Measurements from ENCODE around the gene SIPA1L2.
"Not testable (repeated sequence)": the region's sequence is repeated elsewhere in the genome, so short reads cannot be mapped to it uniquely, and the experiment has no call there.

The SIPA1L2 gene

DNA sequence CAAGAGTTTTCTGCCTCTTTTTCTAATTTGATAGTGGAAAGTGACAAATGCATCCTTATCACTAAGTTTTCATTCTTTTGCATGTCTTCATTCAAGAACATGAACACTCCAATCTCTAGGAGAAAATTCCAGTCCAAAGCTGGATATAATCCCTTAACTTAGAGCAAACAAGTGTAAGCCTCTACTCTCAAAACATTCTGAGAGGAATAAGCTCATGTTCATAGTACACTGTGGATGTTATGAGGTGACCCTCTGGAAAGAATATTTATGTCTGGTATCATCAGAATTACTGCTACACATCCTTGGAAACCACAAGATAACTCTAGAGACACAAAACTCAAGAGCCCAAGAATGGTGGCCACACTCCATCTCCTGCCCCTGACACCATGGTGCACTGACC is 15.1 kb downstream of the SIPA1L2 start:
- DNase-seq: no peak

GRCh38 chr1:232613752-232614381 is 16.1 kb downstream of the SIPA1L2 start:
- no peak for DNase-seq

GRCh38 chr1:232612836-232613235 is 17.1 kb downstream of the SIPA1L2 start:
- DNase-seq: not testable (repeated sequence)

- no peak for DNase-seq
Measured at GRCh38 chr1:232611834-232612233, 18.1 kb downstream of the SIPA1L2 start.

- peak; percentile 68 for DNase-seq
Measured at GRCh38 chr1:232610902-232611745, 18.8 kb downstream of the SIPA1L2 start.

- DNase-seq: no peak
Measured at GRCh38 chr1:232610192-232610901, 19.6 kb downstream of the SIPA1L2 start.

DNA sequence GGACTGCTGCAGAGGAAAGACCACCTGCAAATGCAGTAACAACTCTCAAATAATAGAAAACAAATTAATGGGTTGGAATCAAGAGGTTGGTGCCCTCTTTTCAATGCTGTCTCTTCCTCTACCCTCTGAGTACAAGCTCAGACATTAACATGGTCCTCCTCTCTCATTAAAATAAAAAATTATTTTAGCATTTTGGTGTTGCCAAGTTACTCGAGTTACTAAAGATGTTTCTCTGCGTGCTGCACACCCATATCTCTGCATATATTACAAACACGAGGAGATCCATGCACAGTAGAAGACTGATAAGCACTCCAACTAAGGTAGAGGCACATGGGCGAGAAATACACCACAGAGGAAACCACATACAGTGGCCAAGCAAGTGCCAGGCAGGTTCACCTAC is 21.5 kb downstream of the SIPA1L2 start:
- DNase-seq: no peak

DNA sequence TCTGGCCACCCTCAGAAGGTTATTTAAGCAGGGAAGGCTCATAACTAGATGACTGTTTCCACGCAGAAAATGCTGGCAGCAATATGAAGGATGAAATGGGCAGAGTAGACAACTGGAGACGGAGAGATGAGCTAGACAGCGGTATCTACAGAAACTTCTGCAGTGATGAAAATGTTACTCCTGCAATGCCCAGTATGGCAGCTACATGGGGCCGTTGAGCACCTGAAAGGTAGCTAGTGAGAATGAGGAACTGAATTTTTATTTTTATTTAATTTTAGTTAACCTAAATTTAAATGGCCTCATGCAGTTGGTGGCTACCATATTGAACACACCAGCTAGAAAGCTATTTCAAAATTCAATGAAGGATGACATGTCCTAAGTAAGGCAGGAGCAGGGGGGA is 27.3 kb downstream of the SIPA1L2 start:
- no peak for DNase-seq

DNA sequence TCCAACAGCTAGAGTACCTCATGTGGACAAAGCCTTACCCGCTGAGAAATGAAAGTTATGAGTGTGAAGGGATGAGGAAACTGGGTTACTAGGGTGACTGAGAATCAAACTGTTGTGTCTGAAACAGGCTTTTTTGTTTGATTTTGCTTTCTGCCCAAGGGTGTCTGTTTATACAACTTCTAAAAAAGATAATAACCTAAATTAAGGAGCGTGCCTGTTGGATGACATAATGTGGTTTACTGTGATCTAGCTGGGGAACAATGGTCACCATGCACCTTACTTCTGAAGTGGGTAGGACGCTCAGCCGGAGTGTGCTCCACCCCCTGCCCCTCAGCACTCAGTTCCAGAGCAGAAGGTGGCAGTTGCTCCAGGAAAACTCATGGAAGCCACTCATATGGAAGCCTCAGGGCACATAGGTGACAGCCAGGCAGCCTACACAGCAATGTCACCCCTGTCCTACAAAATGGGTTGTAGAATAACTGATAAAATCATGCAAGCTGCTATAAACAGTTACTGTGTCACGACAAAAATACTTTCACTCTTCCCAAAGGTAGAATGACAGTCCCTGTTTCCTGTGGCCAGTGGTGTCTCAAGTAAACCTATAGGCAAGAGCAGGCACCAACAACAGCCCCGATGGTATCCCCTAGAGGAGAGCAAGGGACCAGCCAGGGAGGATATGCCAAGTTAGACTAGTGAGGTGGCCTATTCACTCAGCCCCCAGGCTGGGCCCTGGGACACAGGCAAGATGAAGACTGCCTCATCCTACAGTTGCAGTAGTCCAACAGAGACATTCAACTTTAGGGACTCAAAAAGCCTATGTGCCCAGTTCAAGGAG is 29.3 kb downstream of the SIPA1L2 start:
- DNase-seq: peak; percentile 47

GRCh38 chr1:232599178-232600041 is 30.5 kb downstream of the SIPA1L2 start:
- peak; percentile 77 for DNase-seq

- no peak for DNase-seq
Measured at GRCh38 chr1:232598837-232599177, 31.1 kb downstream of the SIPA1L2 start.

- DNase-seq: no peak
Measured at GRCh38 chr1:232598133-232598532, 31.8 kb downstream of the SIPA1L2 start.

DNA sequence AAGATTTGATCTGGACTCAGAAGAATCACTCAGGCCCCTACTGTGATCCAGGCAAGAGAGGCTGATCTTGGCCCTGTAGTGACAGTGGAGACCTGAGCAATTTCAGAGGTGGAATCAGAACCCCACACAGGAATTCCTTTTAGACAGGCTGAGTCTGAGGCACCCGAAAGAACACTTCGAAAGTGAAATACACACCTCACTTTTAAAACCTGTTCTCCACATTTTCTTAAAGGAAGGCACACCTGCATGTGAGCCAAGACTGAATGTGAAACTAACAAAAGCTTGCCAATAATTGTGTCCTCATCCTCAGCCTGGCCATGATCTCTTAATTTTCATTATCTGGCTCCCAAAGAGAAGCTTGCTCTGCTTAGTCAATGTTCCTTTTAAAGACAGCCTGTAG is 32.2 kb downstream of the SIPA1L2 start:
- no peak for DNase-seq

DNA sequence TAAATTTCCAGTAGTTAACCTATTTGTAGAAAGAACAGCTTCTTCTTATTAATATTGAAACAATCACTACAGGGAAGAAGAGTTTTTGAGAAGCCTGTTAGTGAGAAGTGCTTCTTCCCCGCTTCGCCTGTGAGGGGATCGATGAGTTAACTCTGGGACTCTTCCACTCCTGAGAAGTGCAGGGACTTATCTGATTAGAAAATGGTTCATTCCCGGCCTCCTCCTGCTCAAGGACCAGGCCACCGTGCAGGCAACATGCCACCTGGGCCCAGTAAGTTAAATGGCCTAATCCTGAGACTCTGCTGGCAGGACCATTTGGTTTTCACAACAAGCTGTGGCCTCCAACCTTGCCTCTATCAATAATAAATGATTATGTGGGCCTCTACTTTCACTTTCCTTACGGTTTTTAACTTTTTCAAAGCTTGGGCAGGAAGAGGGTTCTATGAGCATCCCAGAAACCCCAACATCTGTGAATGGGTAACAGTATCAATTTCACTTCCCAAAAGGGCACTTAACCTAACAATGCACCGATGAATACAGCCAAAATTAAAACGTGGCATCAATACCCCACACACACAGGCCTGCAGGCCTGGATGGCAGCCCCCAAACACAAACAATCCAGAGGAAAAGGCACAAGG is 33.1 kb downstream of the SIPA1L2 start:
- DNase-seq: no peak

- DNase-seq: no peak
Measured at GRCh38 chr1:232594768-232595698, 34.9 kb downstream of the SIPA1L2 start.

DNA sequence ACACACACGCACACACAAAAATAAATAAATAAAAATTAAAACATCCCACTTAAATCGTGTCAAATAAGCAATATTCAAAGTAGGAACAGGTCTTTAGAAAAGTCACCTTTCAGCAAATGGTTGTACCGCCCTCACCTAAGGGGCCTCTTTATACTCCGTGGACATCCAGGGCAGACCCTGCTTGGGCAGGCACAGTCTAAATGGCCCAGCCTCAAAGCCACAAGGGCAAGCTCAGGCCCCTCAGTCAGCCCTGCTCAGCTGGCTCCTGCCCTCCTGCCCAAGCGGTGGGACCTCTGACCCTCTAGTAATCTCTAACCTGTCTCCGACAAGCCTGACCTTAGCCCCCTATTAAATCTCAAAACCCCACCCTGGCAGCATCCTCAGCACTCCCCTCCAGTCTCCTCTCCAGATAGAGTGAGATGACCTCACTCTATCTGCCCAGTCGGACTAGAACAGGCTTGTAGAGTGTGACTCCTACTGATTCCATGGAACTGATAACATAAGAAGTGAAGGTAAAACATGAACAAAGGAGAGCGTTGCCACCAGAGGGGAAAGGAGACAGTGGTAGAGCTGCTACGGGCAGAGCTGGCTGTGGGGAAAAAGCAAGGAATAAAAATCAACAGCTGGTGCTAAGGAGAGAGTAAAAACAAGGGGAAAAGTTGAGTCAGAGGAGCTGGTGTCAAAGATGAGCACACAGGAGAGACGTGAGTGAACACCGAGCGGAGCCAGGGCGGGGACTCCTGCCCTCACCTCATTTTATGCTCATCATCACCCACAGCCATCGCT is 36.0 kb downstream of the SIPA1L2 start:
- DNase-seq: no peak

- DNase-seq: no peak
Measured at GRCh38 chr1:232591344-232591743, 38.6 kb downstream of the SIPA1L2 start.

- DNase-seq: no peak
Measured at GRCh38 chr1:232590744-232591082, 39.2 kb downstream of the SIPA1L2 start.
